HepG2 (cell line): Measurements from ENCODE around the gene COASY. TPM values are rescaled to one million over a fixed set of nuclear protein-coding genes. Genes with fewer than 3 reads are reported as not detected.

Experiments used
- ATF3 ChIP-seq: sonication (generic); formaldehyde crosslinking; IDR thresholded peaks from 2 replicates; pipeline ENCODE4 v1.4.0; 2020; ENCODE audit warnings: missing genetic modification reagents
- CENPX ChIP-seq: sonication (generic); formaldehyde crosslinking; IDR thresholded peaks from 2 replicates; pipeline ENCODE4 v1.9.0; 2021; ENCODE audit warnings: mild to moderate bottlenecking, missing genetic modification reagents, moderate library complexity
- EEA1 ChIP-seq: sonication (generic); formaldehyde crosslinking; IDR thresholded peaks from 2 replicates; pipeline ENCODE4 v1.5.1; 2020; ENCODE audit warnings: mild to moderate bottlenecking, missing genetic modification reagents, borderline replicate concordance
- HHEX ChIP-seq: IDR thresholded peaks from 2 replicates; pipeline ENCODE4 v1.6.1; 2016; ENCODE audit warnings: control low read depth
- KAT7 ChIP-seq: IDR thresholded peaks from 2 replicates; pipeline ENCODE4 v1.6.1; 2018; ENCODE audit warnings: borderline replicate concordance, missing compliant biosample characterization
- MIER3 ChIP-seq: IDR thresholded peaks from 2 replicates; pipeline ENCODE4 v1.6.1; 2016; ENCODE audit warnings: missing compliant biosample characterization, borderline replicate concordance
- MNT ChIP-seq: fragments of 450-650 bp; IDR thresholded peaks from 2 replicates; pipeline ENCODE4 v1.6.1; 2016
- PAXIP1 ChIP-seq: sonication (generic); formaldehyde crosslinking; conservative IDR thresholded peaks from 2 replicates; pipeline ENCODE4 v1.4.0; 2020; ENCODE audit warnings: mild to moderate bottlenecking, missing genetic modification reagents, moderate library complexity
- RARA ChIP-seq: IDR thresholded peaks from 2 replicates; pipeline ENCODE4 v1.6.1; 2016; ENCODE audit warnings: missing genetic modification reagents, missing compliant biosample characterization
- SATB2 ChIP-seq: sonication (generic); formaldehyde crosslinking; IDR thresholded peaks from 2 replicates; pipeline ENCODE4 v1.5.0; 2020; ENCODE audit warnings: missing genetic modification reagents
- TRIM24 ChIP-seq: sonication (generic); formaldehyde crosslinking; IDR thresholded peaks from 2 replicates; pipeline ENCODE4 v1.8.0; 2022; ENCODE audit warnings: mild to moderate bottlenecking, missing genetic modification reagents
- ZC3H13 ChIP-seq: sonication (generic); formaldehyde crosslinking; IDR thresholded peaks from 2 replicates; pipeline ENCODE4 v1.8.1; 2023; ENCODE audit warnings: mild to moderate bottlenecking, missing genetic modification reagents, moderate library complexity
- ZFAT ChIP-seq: sonication (generic); formaldehyde crosslinking; conservative IDR thresholded peaks from 2 replicates; pipeline ENCODE4 v1.8.1; 2023; ENCODE audit warnings: missing genetic modification reagents, inconsistent platforms
- ZNF230 ChIP-seq: sonication (generic); formaldehyde crosslinking; IDR thresholded peaks from 2 replicates; pipeline ENCODE4 v1.4.0; 2020; ENCODE audit warnings: mild to moderate bottlenecking, missing genetic modification reagents
- ZNF30 ChIP-seq: sonication (generic); formaldehyde crosslinking; IDR thresholded peaks from 2 replicates; pipeline ENCODE4 v1.5.0; 2020; ENCODE audit warnings: mild to moderate bottlenecking, missing genetic modification reagents
- ZSCAN30 ChIP-seq: sonication (generic); formaldehyde crosslinking; IDR thresholded peaks from 2 replicates; pipeline ENCODE4 v1.5.0; 2020; ENCODE audit warnings: mild to moderate bottlenecking, missing genetic modification reagents
- polyA plus RNA-seq, 8 experiments: library from polyadenylated mRNA; depleted of rRNA in 3 of 8; stranded (reverse) in 7 of 8; unstranded in 1 of 8; fragments of >200 nt; fragmentation: Illumina TruSeq in 4 of 8; extraction: Trizol in 4 of 8; gene quantifications; 2 replicates each; pipeline versions ENCODE4 v1.2.1 to v1.2.3, GENCODE V29; 2011 to 2016; ENCODE audit warnings: low read depth in 4 of 8, missing spikeins in 1 of 8, mixed read lengths in 1 of 8; ENCODE audit not compliant: insufficient read depth in 1 of 8
- total RNA-seq, 5 experiments: library from RNA; depleted of rRNA; stranded (reverse); fragments of >200 nt; fragmentation: Illumina TruSeq; extraction: Trizol; gene quantifications; 2 replicates each; pipeline ENCODE4 v1.2.3, GENCODE V29; 2016; ENCODE audit warnings: low read depth in 1 of 5
- TF ChIP-seq, protein P1 (sequence below): sonication (generic); formaldehyde crosslinking; IDR thresholded peaks from 2 replicates; pipeline ENCODE4 v1.8.0; 2022; ENCODE audit warnings: low read depth, missing genetic modification reagents
- TF ChIP-seq, protein P2 (sequence below): sonication (generic); formaldehyde crosslinking; IDR thresholded peaks from 2 replicates; pipeline ENCODE4 v1.5.0; 2020; ENCODE audit warnings: mild to moderate bottlenecking, missing genetic modification reagents

The COASY gene
- total and polyA plus RNA-seq, 2 of the 13 experiments (the other 11 are each of a cell fraction or from before 2014, with no cell fraction given) = 90.7 to 125 TPM

- TF ChIP-seq, protein P1, sequence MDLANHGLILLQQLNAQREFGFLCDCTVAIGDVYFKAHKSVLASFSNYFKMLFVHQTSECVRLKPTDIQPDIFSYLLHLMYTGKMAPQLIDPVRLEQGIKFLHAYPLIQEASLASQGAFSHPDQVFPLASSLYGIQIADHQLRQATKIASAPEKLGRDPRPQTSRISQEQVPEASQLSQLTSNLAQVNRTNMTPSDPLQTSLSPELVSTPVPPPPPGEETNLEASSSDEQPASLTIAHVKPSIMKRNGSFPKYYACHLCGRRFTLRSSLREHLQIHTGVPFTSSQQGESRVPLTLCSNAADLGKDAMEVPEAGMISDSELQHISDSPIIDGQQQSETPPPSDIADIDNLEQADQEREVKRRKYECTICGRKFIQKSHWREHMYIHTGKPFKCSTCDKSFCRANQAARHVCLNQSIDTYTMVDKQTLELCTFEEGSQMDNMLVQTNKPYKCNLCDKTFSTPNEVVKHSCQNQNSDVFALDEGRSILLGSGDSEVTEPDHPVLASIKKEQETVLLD (CRISPR knock-in tag) = no peak
- TF ChIP-seq MNT = no peak
- no peak for TF ChIP-seq CENPX
- TF ChIP-seq ZC3H13 = peak; percentile 96
- TF ChIP-seq RARA = peak; percentile 54
- TF ChIP-seq SATB2 (CRISPR knock-in tag) = peak; percentile 63
- peak; percentile 59; the same call in 1 of the 2 replicates for TF ChIP-seq ZNF30
- TF ChIP-seq ZSCAN30 (CRISPR knock-in tag) = peak; percentile 65; the same call in 1 of the 2 replicates
- peak; percentile 46; the same call in 1 of the 2 replicates for TF ChIP-seq KAT7 (CRISPR knock-in tag)
- TF ChIP-seq EEA1 (CRISPR knock-in tag) = peak; percentile 22; the same call in 1 of the 2 replicates
- TF ChIP-seq ATF3 (CRISPR knock-in tag) = no peak
- no peak for TF ChIP-seq MIER3 (CRISPR knock-in tag)
- TF ChIP-seq PAXIP1 (CRISPR knock-in tag) = peak; percentile 33
- no peak for TF ChIP-seq HHEX
- no peak for TF ChIP-seq ZFAT (CRISPR knock-in tag)
- TF ChIP-seq, protein P2, sequence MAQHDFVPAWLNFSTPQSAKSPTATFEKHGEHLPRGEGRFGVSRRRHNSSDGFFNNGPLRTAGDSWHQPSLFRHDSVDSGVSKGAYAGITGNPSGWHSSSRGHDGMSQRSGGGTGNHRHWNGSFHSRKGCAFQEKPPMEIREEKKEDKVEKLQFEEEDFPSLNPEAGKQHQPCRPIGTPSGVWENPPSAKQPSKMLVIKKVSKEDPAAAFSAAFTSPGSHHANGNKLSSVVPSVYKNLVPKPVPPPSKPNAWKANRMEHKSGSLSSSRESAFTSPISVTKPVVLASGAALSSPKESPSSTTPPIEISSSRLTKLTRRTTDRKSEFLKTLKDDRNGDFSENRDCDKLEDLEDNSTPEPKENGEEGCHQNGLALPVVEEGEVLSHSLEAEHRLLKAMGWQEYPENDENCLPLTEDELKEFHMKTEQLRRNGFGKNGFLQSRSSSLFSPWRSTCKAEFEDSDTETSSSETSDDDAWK (CRISPR knock-in tag) = no peak
- peak; percentile 68; the same call in 1 of the 2 replicates for TF ChIP-seq ZNF230 (CRISPR knock-in tag)
- TF ChIP-seq TRIM24 (CRISPR knock-in tag) = no peak
These were observed 15.8 kb downstream of the COASY start, which contains the start of gene PSMC3IP (continued) for GRCh38 chr17:42577532-42578281.
